ENCODE measurements around the gene EFHC1. TPM values are rescaled to one million over a fixed set of nuclear protein-coding genes. Genes with fewer than 3 reads are reported as not detected.

The EFHC1 gene
- total and polyA plus RNA-seq, 2 donors (not counting 1 experiment from before 2014, with no cell fraction given): 19.4 to 34.8 TPM

DNA sequence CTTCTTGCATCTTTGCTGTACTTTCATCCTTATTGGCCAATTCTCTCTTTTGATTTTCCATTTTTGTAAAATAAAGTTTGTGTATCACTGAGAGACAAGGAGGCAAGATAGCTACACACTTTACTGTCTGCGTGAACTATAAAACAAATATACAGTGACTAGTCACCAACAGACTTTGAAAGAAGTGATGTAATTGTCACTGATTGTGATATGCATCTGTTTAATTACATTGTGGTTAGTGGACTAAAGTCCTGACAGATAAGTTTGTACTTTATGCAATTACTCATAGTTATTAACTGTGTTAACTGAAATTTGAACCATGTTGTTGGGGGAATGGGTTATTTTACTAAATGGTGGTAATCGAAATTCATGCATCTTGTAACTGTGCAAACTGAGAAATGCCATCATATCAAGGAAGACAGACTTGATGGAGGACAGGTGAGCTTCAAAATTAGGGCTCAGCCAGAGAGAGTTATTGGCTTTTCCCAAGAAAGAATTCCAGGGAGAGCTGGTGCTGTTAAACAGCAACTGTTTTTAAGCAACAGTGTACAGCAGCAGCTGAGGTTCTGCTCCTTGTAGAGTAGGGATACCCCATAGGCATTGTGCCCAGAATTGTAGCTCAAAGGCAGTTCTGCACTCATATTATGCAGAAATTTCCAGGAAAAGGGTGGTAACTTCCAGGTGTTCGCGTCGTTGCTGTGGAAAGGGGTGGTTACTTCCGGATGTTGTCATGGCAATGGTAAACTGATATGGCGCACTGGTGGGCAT, 62.9 kb downstream of the EFHC1 start:
- H3K4me1 Mint-ChIP-seq: peaks cover 3% of the 10 kb centered on the region
- no peaks in the 10 kb centered on the region for H4K20me1 ChIP-seq (ENCODE audit: control insufficient read depth, insufficient read depth, low read length, poor library complexity, severe bottlenecking)
- DNase-seq (no peak), ATAC-seq (ENCODE audit: low read depth) (no peak)
- no peak overlapping the region for H3K9ac ChIP-seq (ENCODE audit: low read length)
- no peak overlapping the region for H3K27ac ChIP-seq (ENCODE audit: low read length in 2 of 2)
- H3K4me3 ChIP-seq (ENCODE audit: control extremely low read depth in 1 of 5, extremely low read depth in 1 of 5, insufficient read depth in 1 of 5, low read depth in 2 of 5, low read length in 4 of 5): no peak overlapping the region
- H3K4me3 Mint-ChIP-seq: no peak overlapping the region
- no peaks in the 10 kb centered on the region for H3K27me3 ChIP-seq (replicated peaks in 1 of 4; ENCODE audit: control extremely low read depth in 1 of 4, control insufficient read depth in 3 of 4, insufficient read depth in 4 of 4, low read length in 3 of 4)
- H3K27ac Mint-ChIP-seq: no peak overlapping the region
- H3K9me3 ChIP-seq (ENCODE audit: control extremely low read depth in 1 of 3, control insufficient read depth in 2 of 3, insufficient read depth in 1 of 3, low read length in 2 of 3): no peaks in the 10 kb centered on the region
- H3K4me2 ChIP-seq (replicated peaks; ENCODE audit: low read depth, low read length, poor library complexity, severe bottlenecking): no peak overlapping the region
- TF ChIP-seq, protein P1, sequence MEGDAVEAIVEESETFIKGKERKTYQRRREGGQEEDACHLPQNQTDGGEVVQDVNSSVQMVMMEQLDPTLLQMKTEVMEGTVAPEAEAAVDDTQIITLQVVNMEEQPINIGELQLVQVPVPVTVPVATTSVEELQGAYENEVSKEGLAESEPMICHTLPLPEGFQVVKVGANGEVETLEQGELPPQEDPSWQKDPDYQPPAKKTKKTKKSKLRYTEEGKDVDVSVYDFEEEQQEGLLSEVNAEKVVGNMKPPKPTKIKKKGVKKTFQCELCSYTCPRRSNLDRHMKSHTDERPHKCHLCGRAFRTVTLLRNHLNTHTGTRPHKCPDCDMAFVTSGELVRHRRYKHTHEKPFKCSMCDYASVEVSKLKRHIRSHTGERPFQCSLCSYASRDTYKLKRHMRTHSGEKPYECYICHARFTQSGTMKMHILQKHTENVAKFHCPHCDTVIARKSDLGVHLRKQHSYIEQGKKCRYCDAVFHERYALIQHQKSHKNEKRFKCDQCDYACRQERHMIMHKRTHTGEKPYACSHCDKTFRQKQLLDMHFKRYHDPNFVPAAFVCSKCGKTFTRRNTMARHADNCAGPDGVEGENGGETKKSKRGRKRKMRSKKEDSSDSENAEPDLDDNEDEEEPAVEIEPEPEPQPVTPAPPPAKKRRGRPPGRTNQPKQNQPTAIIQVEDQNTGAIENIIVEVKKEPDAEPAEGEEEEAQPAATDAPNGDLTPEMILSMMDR (IDR thresholded peaks at IDR 0.05): no peak
- no peak for TF ChIP-seq EZH2 (IDR thresholded peaks at IDR 0.05; ENCODE audit: borderline replicate concordance, insufficient read depth, low read depth, low read length, poor library complexity, severe bottlenecking)
- no peaks in the 10 kb centered on the region for H3K36me3 ChIP-seq (replicated peaks in 1 of 2; ENCODE audit: control extremely low read depth in 1 of 2, control insufficient read depth in 1 of 2, extremely low read depth in 1 of 2, insufficient read depth in 2 of 2, low read length in 1 of 2)
- intact Hi-C loops (cut with micrococcal nuclease): no loop called here
- no peaks in the 10 kb centered on the region for H3K79me2 ChIP-seq (ENCODE audit: control insufficient read depth, insufficient read depth, low read length)
- POLR2A ChIA-PET: interaction anchor here (0.5 kb wide), 1 partner anchor 49 kb away, joined by 3 read pairs; no protein-coding TSS in a partner anchor
- CTCF ChIA-PET: interaction anchor here (0.6 kb wide), 1 partner anchor 170 kb away, joined by 3 read pairs; no protein-coding TSS in a partner anchor
- H3K4me1 ChIP-seq (ENCODE audit: control insufficient read depth in 2 of 2, insufficient read depth in 2 of 2, low read length in 2 of 2): no peaks in the 10 kb centered on the region
- WGBS (ENCODE audit: insufficient coverage): 100% methylated on average over 1 of the region's 7 CpGs
- H3K9me3 Mint-ChIP-seq (ENCODE audit: insufficient read depth): no peaks in the 10 kb centered on the region
- no peaks in the 10 kb centered on the region for H3K27me3 Mint-ChIP-seq
- no peak overlapping the region for H2AFZ ChIP-seq (ENCODE audit: insufficient read depth, low read depth, low read length, poor library complexity, severe bottlenecking)

DNA sequence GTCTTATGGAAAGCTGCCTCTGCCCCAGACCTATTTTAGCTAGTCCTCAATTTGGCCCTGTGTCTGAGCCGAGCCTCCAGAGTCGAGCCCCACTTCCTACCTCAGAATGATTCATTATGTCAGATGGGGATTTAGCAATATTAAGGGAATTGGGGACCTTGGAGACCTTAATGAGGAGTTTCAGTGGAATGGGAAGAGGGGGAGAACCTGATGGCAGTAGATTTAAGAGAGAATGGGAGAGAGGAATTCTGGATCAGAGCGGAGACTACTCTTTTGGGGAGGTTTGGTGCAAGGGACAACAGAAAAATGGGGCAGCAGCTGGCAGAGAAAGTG, 63.5 kb downstream of the EFHC1 start:
- Histone ChIP-seq H3K36me3 (replicated peaks in 1 of 2; ENCODE audit: control extremely low read depth in 1 of 2, control insufficient read depth in 1 of 2, extremely low read depth in 1 of 2, insufficient read depth in 2 of 2, low read length in 1 of 2) (no peaks in the 10 kb centered on the region), H2AFZ (ENCODE audit: insufficient read depth, low read depth, low read length, poor library complexity, severe bottlenecking) (no peak overlapping the region), H3K27ac (ENCODE audit: low read length in 2 of 2) (no peak overlapping the region), H3K9ac (ENCODE audit: low read length) (no peak overlapping the region), H4K20me1 (ENCODE audit: control insufficient read depth, insufficient read depth, low read length, poor library complexity, severe bottlenecking) (no peaks in the 10 kb centered on the region), H3K4me1 (ENCODE audit: control insufficient read depth in 2 of 2, insufficient read depth in 2 of 2, low read length in 2 of 2) (no peaks in the 10 kb centered on the region), H3K27me3 (replicated peaks in 1 of 4; ENCODE audit: control extremely low read depth in 1 of 4, control insufficient read depth in 3 of 4, insufficient read depth in 4 of 4, low read length in 3 of 4) (no peaks in the 10 kb centered on the region), H3K4me3 (ENCODE audit: control extremely low read depth in 1 of 5, extremely low read depth in 1 of 5, insufficient read depth in 1 of 5, low read depth in 2 of 5, low read length in 4 of 5) (no peak overlapping the region), H3K9me3 (ENCODE audit: control extremely low read depth in 1 of 3, control insufficient read depth in 2 of 3, insufficient read depth in 1 of 3, low read length in 2 of 3) (no peaks in the 10 kb centered on the region), H3K79me2 (ENCODE audit: control insufficient read depth, insufficient read depth, low read length) (no peaks in the 10 kb centered on the region), H3K4me2 (replicated peaks; ENCODE audit: low read depth, low read length, poor library complexity, severe bottlenecking) (no peak overlapping the region)
- intact Hi-C loops (cut with micrococcal nuclease): no loop called here
- TF ChIP-seq, protein P1 (IDR thresholded peaks at IDR 0.05): no peak
- no peak for TF ChIP-seq EZH2 (IDR thresholded peaks at IDR 0.05; ENCODE audit: borderline replicate concordance, insufficient read depth, low read depth, low read length, poor library complexity, severe bottlenecking)
- ChIA-PET POLR2A (no interaction called here), CTCF (no interaction called here)
- DNase-seq: no peak
- no peak overlapping the region for H3K27ac Mint-ChIP-seq
- no peaks in the 10 kb centered on the region for H3K9me3 Mint-ChIP-seq (ENCODE audit: insufficient read depth)
- no peak overlapping the region for H3K4me3 Mint-ChIP-seq
- no peak for ATAC-seq (ENCODE audit: low read depth)
- no peaks in the 10 kb centered on the region for H3K27me3 Mint-ChIP-seq
- peaks cover 3% of the 10 kb centered on the region for H3K4me1 Mint-ChIP-seq
- WGBS (ENCODE audit: insufficient coverage): 100% methylated on average over 1 of the region's 3 CpGs

Data from B cell (primary cell).